Neural cell (in vitro differentiated cells): ENCODE data around the gene ADAMTS16. TPM values are rescaled to one million over a fixed set of nuclear protein-coding genes. Genes with fewer than 3 reads are reported as not detected.

ENCODE experiments used
- polyA plus RNA-seq: library from polyadenylated mRNA; depleted of rRNA; stranded (reverse); fragments of >200 nt; gene quantifications from 2 replicates; pipeline ENCODE4 v1.2.3, GENCODE V29; 2014
- small RNA-seq, 3 experiments: library from RNA; depleted of rRNA; stranded (forward); fragments of <200 nt; gene quantifications; one replicate each; pipeline ENCODE3, GENCODE V24; 2012

The ADAMTS16 gene
- polyA plus RNA-seq, 1 donor from 2014 or later = 1.3 TPM

Small RNA genes lying within 50 kb of the gene (small RNA-seq; reads per million reads assigned to genes)
- 0 to 0.08 (median 0) reads per million in 3 experiments for gene RN7SKP73
